ENCODE data around the gene EFNA5.

The EFNA5 gene

DNA sequence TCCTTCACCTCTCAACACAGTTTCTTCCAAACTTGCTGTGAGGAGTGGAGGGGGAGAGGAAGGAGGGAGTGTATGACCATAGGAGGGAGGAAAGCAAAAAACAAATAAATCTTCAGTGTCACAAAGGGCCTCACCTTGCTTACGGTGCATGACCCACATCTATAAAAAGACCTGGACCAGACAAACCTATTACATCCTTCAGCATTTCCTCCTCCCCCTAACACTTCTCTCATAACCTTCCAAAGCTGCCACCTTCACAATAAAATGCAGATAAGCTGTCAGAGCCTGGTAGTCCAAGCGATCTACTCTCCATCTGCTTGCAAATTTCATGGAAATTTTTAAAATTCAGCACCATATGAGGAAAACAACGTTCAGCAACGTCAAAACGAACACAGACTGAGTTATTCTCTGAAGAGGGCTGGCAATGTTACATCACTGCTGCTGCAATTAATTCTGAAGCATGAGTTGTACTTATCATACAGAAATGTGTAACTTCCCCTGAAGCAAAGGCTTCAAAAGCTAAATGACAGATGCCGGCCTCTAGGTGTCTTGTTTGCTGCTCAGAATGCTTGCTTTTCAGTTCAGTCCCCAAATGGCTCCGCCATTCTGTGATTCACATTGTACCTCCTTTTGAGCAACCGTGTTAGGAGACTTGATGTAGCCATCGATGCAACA, 62.9 kb downstream of the EFNA5 start:
- TF ChIP-seq, protein P1, sequence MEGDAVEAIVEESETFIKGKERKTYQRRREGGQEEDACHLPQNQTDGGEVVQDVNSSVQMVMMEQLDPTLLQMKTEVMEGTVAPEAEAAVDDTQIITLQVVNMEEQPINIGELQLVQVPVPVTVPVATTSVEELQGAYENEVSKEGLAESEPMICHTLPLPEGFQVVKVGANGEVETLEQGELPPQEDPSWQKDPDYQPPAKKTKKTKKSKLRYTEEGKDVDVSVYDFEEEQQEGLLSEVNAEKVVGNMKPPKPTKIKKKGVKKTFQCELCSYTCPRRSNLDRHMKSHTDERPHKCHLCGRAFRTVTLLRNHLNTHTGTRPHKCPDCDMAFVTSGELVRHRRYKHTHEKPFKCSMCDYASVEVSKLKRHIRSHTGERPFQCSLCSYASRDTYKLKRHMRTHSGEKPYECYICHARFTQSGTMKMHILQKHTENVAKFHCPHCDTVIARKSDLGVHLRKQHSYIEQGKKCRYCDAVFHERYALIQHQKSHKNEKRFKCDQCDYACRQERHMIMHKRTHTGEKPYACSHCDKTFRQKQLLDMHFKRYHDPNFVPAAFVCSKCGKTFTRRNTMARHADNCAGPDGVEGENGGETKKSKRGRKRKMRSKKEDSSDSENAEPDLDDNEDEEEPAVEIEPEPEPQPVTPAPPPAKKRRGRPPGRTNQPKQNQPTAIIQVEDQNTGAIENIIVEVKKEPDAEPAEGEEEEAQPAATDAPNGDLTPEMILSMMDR (IDR thresholded peaks at IDR 0.05; ENCODE audit: insufficient read depth, low read depth, low read length, missing control alignments), result no peak
- no peak overlapping the region for H3K4me3 ChIP-seq (ENCODE audit: low read depth, low read length)
- peak; percentile 52 for DNase-seq (ENCODE audit: low read depth)

DNA sequence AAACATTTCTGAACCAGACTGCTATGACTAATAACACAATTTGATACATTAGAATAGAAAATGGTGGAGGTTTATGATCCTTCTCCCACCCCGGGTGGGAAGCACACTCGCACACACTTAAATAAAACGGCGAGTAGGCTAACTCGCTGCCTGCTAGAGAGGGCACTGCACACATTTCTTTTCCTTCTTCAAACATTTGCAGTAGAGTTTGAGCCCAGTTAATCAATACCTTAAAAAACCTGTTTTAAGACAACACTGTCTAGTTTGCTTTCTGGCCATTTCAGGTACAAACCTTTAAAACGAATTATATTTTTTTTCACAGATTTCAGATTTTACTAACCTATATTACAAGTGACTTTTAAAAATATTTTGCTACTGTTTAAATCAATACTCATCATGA, 63.5 kb downstream of the EFNA5 start:
- no peak for DNase-seq (ENCODE audit: low read depth)
- no peak overlapping the region for H3K4me3 ChIP-seq (ENCODE audit: low read depth, low read length)

DNA sequence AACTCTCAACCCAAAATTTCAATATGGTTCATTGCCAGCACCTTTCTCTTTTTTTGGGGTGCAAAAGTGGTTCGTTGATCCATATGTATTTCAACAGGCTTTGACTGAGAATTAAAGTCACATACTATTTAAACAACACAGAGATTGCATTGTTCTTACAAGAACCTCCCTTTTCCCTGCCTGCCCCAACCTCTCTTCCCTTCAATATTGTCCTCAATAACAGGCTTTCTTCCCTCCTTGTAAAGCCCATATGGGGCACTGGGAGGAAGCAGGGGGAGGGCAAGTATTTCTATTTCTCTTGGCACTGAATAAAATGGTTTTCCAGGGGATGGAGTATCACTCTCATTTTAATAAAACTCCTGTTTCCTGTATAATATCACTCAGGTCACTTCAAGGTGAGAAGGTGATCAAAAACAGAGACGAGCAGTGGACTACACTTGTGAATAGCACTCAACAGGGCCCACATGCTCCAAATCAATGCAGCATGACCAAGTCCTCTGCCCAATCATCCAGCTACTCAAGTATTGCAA, 65.1 kb downstream of the EFNA5 start:
- peak overlapping the region; percentile 23 for H3K4me3 ChIP-seq (ENCODE audit: low read depth, low read length)
- TF ChIP-seq, protein P1 (IDR thresholded peaks at IDR 0.05; ENCODE audit: insufficient read depth, low read depth, low read length, missing control alignments), result no peak
- no peak for DNase-seq (ENCODE audit: low read depth)

More for the DNA sequence above, 63.5 kb downstream of the EFNA5 start:
- TF ChIP-seq, protein P1 (IDR thresholded peaks at IDR 0.05; ENCODE audit: insufficient read depth, low read depth, low read length, missing control alignments), result no peak

DNA sequence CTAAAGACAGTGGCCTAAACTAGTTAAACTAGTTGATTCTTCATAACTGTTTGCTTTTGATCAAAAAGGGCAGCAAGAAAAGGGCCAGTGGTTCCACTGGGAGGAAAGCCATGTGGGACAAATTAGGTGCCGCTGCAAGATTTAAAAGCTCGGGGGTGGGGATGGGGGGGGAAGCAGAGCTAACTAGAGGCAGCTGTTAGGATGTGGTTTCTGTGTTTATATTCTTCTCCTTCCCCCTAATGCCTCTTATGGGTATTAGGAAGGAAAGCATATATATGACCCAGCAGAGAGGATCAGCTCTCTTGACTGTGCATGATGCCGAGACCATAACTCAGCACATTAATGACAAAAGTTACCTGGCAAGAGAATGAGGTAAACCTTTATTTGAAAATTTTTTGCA, 65.7 kb downstream of the EFNA5 start:
- peak; percentile 66 for DNase-seq (ENCODE audit: low read depth)
- TF ChIP-seq, protein P1 (IDR thresholded peaks at IDR 0.05; ENCODE audit: insufficient read depth, low read depth, low read length, missing control alignments), result no peak
- H3K4me3 ChIP-seq (ENCODE audit: low read depth, low read length), result peak overlapping the region; percentile 4

DNA sequence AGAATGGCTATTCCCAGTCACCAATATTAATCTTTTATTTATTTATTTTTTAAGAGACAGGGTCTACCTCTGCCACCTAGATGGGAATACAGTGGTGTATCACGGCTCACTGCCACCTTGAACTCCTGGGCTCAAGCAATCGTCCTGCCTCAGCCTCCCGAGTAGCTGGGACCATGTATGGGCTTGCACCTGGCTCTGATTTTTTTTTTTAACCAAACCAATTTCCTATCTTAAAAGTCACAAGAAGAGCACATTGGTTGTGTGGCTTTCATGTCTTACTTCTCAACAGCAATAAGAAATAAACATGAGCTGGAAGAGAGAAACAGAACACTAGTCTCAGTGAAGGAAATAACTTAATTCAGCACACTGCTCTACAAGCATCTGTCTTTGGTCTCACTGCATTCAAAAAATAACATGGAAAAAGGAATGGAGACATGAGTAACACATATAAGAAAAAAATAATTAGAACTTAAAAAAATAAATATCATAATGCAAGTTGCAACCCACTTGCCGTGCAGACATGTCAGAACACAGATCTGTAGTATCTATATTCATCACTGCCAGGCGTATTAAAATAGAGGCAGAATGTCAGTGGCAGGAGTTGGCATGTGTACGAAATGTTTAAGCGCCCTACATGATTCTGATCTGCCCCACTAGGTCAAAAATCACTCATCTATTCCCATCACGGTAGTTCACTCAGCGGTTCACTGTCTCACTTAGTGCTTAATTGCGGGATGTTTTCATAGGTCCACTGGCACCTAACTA, 66.4 kb downstream of the EFNA5 start:
- peak; percentile 44 for DNase-seq (ENCODE audit: low read depth)
- H3K4me3 ChIP-seq (ENCODE audit: low read depth, low read length), result peak overlapping the region; percentile 4; the same call in 1 of the 2 replicates
- TF ChIP-seq, protein P1 (IDR thresholded peaks at IDR 0.05; ENCODE audit: insufficient read depth, low read depth, low read length, missing control alignments), result no peak

DNA sequence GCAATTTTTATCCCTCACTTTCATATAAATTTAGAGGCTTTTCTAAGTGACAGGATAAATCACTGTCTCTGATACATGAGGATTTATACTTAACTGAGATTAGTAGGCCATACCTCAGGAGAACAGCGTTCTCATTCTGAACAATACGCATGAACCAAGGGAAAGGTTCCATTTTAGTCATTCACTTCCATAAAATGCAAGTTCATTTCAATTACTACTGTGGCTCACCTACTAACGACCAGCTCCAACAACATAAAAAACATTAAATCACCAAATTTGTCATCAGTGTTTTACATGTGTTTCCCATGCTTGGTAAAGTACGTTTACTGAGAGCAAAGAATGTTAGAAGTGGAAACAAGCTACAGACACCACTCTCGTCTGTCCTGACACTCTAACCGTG, 67.4 kb downstream of the EFNA5 start:
- no peak overlapping the region for H3K4me3 ChIP-seq (ENCODE audit: low read depth, low read length)
- no peak for DNase-seq (ENCODE audit: low read depth)

More for the DNA sequence above, 67.4 kb downstream of the EFNA5 start:
- TF ChIP-seq, protein P1 (IDR thresholded peaks at IDR 0.05; ENCODE audit: insufficient read depth, low read depth, low read length, missing control alignments), result no peak

All from GM12865 (cell line).